Mesendoderm (in vitro differentiated cells): ENCODE measurements around the gene PTPRG.

Source experiments
- DNase-seq: peaks from one replicate; pipeline ENCODE4 v3.0.0; 2013
- H2AK5ac ChIP-seq: 2 replicates; pipeline ENCODE4 v1.6.1; 2013; ENCODE audit warnings: low read length, inconsistent platforms
- H2BK120ac ChIP-seq: 2 replicates; pipeline ENCODE4 v1.6.1; 2013; ENCODE audit warnings: low read depth, mild to moderate bottlenecking, low read length, moderate library complexity, mixed read lengths
- H2BK15ac ChIP-seq: replicated peaks from 2 replicates; pipeline ENCODE4 v1.6.1; 2013; ENCODE audit warnings: low read depth, mild to moderate bottlenecking, moderate library complexity
- H2BK5ac ChIP-seq: 2 replicates; pipeline ENCODE4 v1.6.1; 2013; ENCODE audit warnings: low read length, inconsistent platforms
- H3K18ac ChIP-seq: 2 replicates; pipeline ENCODE4 v1.6.1; 2013; ENCODE audit warnings: mild to moderate bottlenecking, low read length, mixed read lengths
- H3K23ac ChIP-seq: one replicate; pipeline ENCODE4 v1.6.1; 2013; ENCODE audit warnings: low read length
- H3K27ac ChIP-seq: 2 replicates; pipeline ENCODE4 v1.5.1; 2013; ENCODE audit warnings: low read depth, mild to moderate bottlenecking, inconsistent platforms, low read length, moderate library complexity
- H3K27me3 ChIP-seq: 2 replicates; pipeline ENCODE4 v1.6.1; 2013; ENCODE audit warnings: low read length, control low read depth, mild to moderate bottlenecking, inconsistent platforms; ENCODE audit not compliant: insufficient read depth, poor library complexity
- H3K36me3 ChIP-seq: 2 replicates; pipeline ENCODE4 v1.6.1; 2013; ENCODE audit warnings: low read length, inconsistent platforms; ENCODE audit not compliant: control insufficient read depth, insufficient read depth
- H3K4ac ChIP-seq: one replicate; pipeline ENCODE4 v1.6.1; 2013; ENCODE audit warnings: low read depth, mild to moderate bottlenecking, low read length, moderate library complexity
- H3K4me1 ChIP-seq: 2 replicates; pipeline ENCODE4 v1.6.1; 2013; ENCODE audit warnings: low read depth, low read length, inconsistent platforms; ENCODE audit not compliant: control insufficient read depth
- H3K4me2 ChIP-seq: 2 replicates; pipeline ENCODE4 v1.6.1; 2013; ENCODE audit warnings: low read length
- H3K4me3 ChIP-seq: 2 replicates; pipeline ENCODE4 v1.5.1; 2013; ENCODE audit warnings: mild to moderate bottlenecking, low read length
- H3K56ac ChIP-seq: one replicate; pipeline ENCODE4 v1.6.1; 2013; ENCODE audit warnings: low read length
- H3K79me1 ChIP-seq: 2 replicates; pipeline ENCODE4 v1.6.1; 2013; ENCODE audit warnings: low read length, inconsistent platforms
- H3K79me2 ChIP-seq: 2 replicates; pipeline ENCODE4 v1.6.1; 2013; ENCODE audit warnings: mild to moderate bottlenecking, low read length; ENCODE audit not compliant: control insufficient read depth, insufficient read depth
- H3K9ac ChIP-seq: 2 replicates; pipeline ENCODE4 v1.6.1; 2013; ENCODE audit warnings: low read length, inconsistent platforms
- H4K5ac ChIP-seq: one replicate; pipeline ENCODE4 v1.6.1; 2013; ENCODE audit warnings: low read length
- H4K8ac ChIP-seq: one replicate; pipeline ENCODE4 v1.6.1; 2013; ENCODE audit warnings: low read depth, mild to moderate bottlenecking, control low read depth, low read length, moderate library complexity
- WGBS: extraction: QIAGEN DNeasy Blood & Tissue Kit; methylation state at CpG from one replicate; pipeline ENCODE4 v1.1.7; 2013; ENCODE audit warnings: low lambda C conversion rate, missing lambda C conversion rate; ENCODE audit not compliant: insufficient coverage; ENCODE audit errors: extremely low coverage; 5-methylcytosine and 5-hydroxymethylcytosine counted together

PTPRG gene

GRCh38 chr3:62039586-62039985, 478.2 kb downstream of the PTPRG start:
- Histone ChIP-seq H2AK5ac (no peak overlapping the region), H3K27me3 (no peaks in the 10 kb centered on the region), H3K23ac (no peak overlapping the region), H3K4me3 (no peak overlapping the region), H4K8ac (no peak overlapping the region), H3K18ac (no peak overlapping the region), H3K27ac (no peak overlapping the region), H3K36me3 (no peaks in the 10 kb centered on the region), H3K4ac (no peak overlapping the region), H3K4me2 (no peak overlapping the region), H2BK15ac (no peak overlapping the region), H3K79me2 (peaks cover 1% of the 10 kb centered on the region), H3K79me1 (peaks cover 5% of the 10 kb centered on the region), H4K5ac (no peak overlapping the region), H3K9ac (no peak overlapping the region), H2BK5ac (no peak overlapping the region), H3K56ac (no peak overlapping the region), H2BK120ac (no peak overlapping the region), H3K4me1 (no peaks in the 10 kb centered on the region)
- DNase-seq, result no peak
- no CpG with 5 or more reads among the region's 7 CpGs for WGBS

- Histone ChIP-seq H3K23ac (no peak overlapping the region), H3K18ac (no peak overlapping the region), H3K79me1 (no peaks in the 10 kb centered on the region), H2BK15ac (no peak overlapping the region), H2BK120ac (no peak overlapping the region), H3K56ac (no peak overlapping the region), H3K4me3 (no peak overlapping the region), H3K36me3 (no peaks in the 10 kb centered on the region), H3K27me3 (no peaks in the 10 kb centered on the region), H2AK5ac (no peak overlapping the region), H3K9ac (no peak overlapping the region), H2BK5ac (no peak overlapping the region), H3K79me2 (peaks cover 1% of the 10 kb centered on the region), H3K4ac (no peak overlapping the region), H3K4me2 (no peak overlapping the region), H3K4me1 (peaks cover 2% of the 10 kb centered on the region), H4K8ac (no peak overlapping the region), H3K27ac (no peak overlapping the region), H4K5ac (no peak overlapping the region)
- no peak for DNase-seq
- no CpG with 5 or more reads among the region's 4 CpGs for WGBS
These were observed 480.3 kb downstream of the PTPRG start for GRCh38 chr3:62041681-62042080.

GRCh38 chr3:62044874-62045411, 483.6 kb downstream of the PTPRG start:
- H3K4ac ChIP-seq, result no peak overlapping the region
- H4K8ac ChIP-seq, result no peak overlapping the region
- no peaks in the 10 kb centered on the region for H3K27me3 ChIP-seq
- H2AK5ac ChIP-seq, result no peak overlapping the region
- no CpG with 5 or more reads among the region's 5 CpGs for WGBS
- H3K79me2 ChIP-seq, result peaks cover 1% of the 10 kb centered on the region
- no peak overlapping the region for H3K18ac ChIP-seq
- no peak overlapping the region for H3K4me3 ChIP-seq
- H3K9ac ChIP-seq, result no peak overlapping the region
- H3K4me2 ChIP-seq, result no peak overlapping the region
- H3K36me3 ChIP-seq, result no peaks in the 10 kb centered on the region
- no peak for DNase-seq
- no peak overlapping the region for H2BK5ac ChIP-seq
- peaks cover 2% of the 10 kb centered on the region for H3K4me1 ChIP-seq
- H3K79me1 ChIP-seq, result no peaks in the 10 kb centered on the region
- no peak overlapping the region for H2BK120ac ChIP-seq
- H2BK15ac ChIP-seq, result no peak overlapping the region
- no peak overlapping the region for H3K56ac ChIP-seq
- H4K5ac ChIP-seq, result no peak overlapping the region
- no peak overlapping the region for H3K23ac ChIP-seq
- H3K27ac ChIP-seq, result no peak overlapping the region

- no peak overlapping the region for H3K23ac ChIP-seq
- no peak overlapping the region for H3K4me2 ChIP-seq
- H4K8ac ChIP-seq, result no peak overlapping the region
- no peak overlapping the region for H3K4me3 ChIP-seq
- no peak overlapping the region for H2AK5ac ChIP-seq
- no peak overlapping the region for H3K4ac ChIP-seq
- no peak overlapping the region for H3K27ac ChIP-seq
- H3K9ac ChIP-seq, result no peak overlapping the region
- peaks cover 2% of the 10 kb centered on the region for H3K4me1 ChIP-seq
- no peak overlapping the region for H2BK5ac ChIP-seq
- no peak overlapping the region for H2BK15ac ChIP-seq
- H3K27me3 ChIP-seq, result no peaks in the 10 kb centered on the region
- H3K79me2 ChIP-seq, result peaks cover 1% of the 10 kb centered on the region
- H4K5ac ChIP-seq, result no peak overlapping the region
- H3K36me3 ChIP-seq, result no peaks in the 10 kb centered on the region
- H3K56ac ChIP-seq, result no peak overlapping the region
- no peak overlapping the region for H2BK120ac ChIP-seq
- no peaks in the 10 kb centered on the region for H3K79me1 ChIP-seq
- H3K18ac ChIP-seq, result no peak overlapping the region
- DNase-seq, result no peak
These were observed 485.0 kb downstream of the PTPRG start for GRCh38 chr3:62046326-62046725.

- Histone ChIP-seq H2BK5ac (no peak overlapping the region), H3K27me3 (no peaks in the 10 kb centered on the region), H4K8ac (no peak overlapping the region), H3K4me3 (no peak overlapping the region), H2BK120ac (no peak overlapping the region), H3K27ac (no peak overlapping the region), H3K23ac (no peak overlapping the region), H2AK5ac (no peak overlapping the region), H3K4me1 (peaks cover 2% of the 10 kb centered on the region), H3K56ac (no peak overlapping the region), H4K5ac (no peak overlapping the region), H3K79me2 (no peaks in the 10 kb centered on the region), H3K4me2 (no peak overlapping the region), H3K18ac (no peak overlapping the region), H3K36me3 (no peaks in the 10 kb centered on the region), H3K79me1 (peaks cover 2% of the 10 kb centered on the region), H3K4ac (no peak overlapping the region), H2BK15ac (no peak overlapping the region), H3K9ac (no peak overlapping the region)
- no peak for DNase-seq
- WGBS, result no CpG with 5 or more reads among the region's 3 CpGs
These were observed 487.2 kb downstream of the PTPRG start for GRCh38 chr3:62048577-62048976.

GRCh38 chr3:62049033-62049432, 487.7 kb downstream of the PTPRG start:
- no peaks in the 10 kb centered on the region for H3K27me3 ChIP-seq
- no peak overlapping the region for H3K23ac ChIP-seq
- no peak overlapping the region for H3K4ac ChIP-seq
- no peak overlapping the region for H3K18ac ChIP-seq
- peaks cover 2% of the 10 kb centered on the region for H3K4me1 ChIP-seq
- no peak overlapping the region for H3K4me3 ChIP-seq
- H3K56ac ChIP-seq, result no peak overlapping the region
- H3K36me3 ChIP-seq, result no peaks in the 10 kb centered on the region
- H3K27ac ChIP-seq, result no peak overlapping the region
- H3K79me2 ChIP-seq, result peaks cover 3% of the 10 kb centered on the region
- no peak overlapping the region for H2BK120ac ChIP-seq
- peaks cover 4% of the 10 kb centered on the region for H3K79me1 ChIP-seq
- WGBS, result no CpG with 5 or more reads among the region's 6 CpGs
- no peak overlapping the region for H4K8ac ChIP-seq
- H2AK5ac ChIP-seq, result no peak overlapping the region
- no peak for DNase-seq
- no peak overlapping the region for H2BK15ac ChIP-seq
- no peak overlapping the region for H2BK5ac ChIP-seq
- no peak overlapping the region for H3K9ac ChIP-seq
- H3K4me2 ChIP-seq, result no peak overlapping the region
- H4K5ac ChIP-seq, result no peak overlapping the region
